Measurements from ENCODE around the gene JPH2. TPM values are rescaled to one million over a fixed set of nuclear protein-coding genes. Genes with fewer than 3 reads are reported as not detected.

JPH2 gene
- total RNA-seq, 1 donor from 2014 or later, result 0.80 TPM

GRCh38 chr20:44068316-44069201 is 118.4 kb downstream of the JPH2 start:
- H3K4me3 Mint-ChIP-seq (ENCODE audit: unreplicated experiment), result no peak overlapping the region

GRCh38 chr20:44067650-44068081 is 119.3 kb downstream of the JPH2 start:
- peaks cover under 1% of the 10 kb centered on the region for H3K4me1 Mint-ChIP-seq (ENCODE audit: unreplicated experiment)
- H3K36me3 Mint-ChIP-seq (ENCODE audit: low read depth, unreplicated experiment), result no peaks in the 10 kb centered on the region
- H3K27ac Mint-ChIP-seq (ENCODE audit: unreplicated experiment), result no peak overlapping the region
- DNase-seq (ENCODE audit: low spot score), result no peak
- H3K4me3 Mint-ChIP-seq (ENCODE audit: unreplicated experiment), result no peak overlapping the region
- TF ChIP-seq, protein P1, sequence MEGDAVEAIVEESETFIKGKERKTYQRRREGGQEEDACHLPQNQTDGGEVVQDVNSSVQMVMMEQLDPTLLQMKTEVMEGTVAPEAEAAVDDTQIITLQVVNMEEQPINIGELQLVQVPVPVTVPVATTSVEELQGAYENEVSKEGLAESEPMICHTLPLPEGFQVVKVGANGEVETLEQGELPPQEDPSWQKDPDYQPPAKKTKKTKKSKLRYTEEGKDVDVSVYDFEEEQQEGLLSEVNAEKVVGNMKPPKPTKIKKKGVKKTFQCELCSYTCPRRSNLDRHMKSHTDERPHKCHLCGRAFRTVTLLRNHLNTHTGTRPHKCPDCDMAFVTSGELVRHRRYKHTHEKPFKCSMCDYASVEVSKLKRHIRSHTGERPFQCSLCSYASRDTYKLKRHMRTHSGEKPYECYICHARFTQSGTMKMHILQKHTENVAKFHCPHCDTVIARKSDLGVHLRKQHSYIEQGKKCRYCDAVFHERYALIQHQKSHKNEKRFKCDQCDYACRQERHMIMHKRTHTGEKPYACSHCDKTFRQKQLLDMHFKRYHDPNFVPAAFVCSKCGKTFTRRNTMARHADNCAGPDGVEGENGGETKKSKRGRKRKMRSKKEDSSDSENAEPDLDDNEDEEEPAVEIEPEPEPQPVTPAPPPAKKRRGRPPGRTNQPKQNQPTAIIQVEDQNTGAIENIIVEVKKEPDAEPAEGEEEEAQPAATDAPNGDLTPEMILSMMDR (IDR thresholded peaks at IDR 0.05; ENCODE audit: unreplicated experiment), result no peak
- no peaks in the 10 kb centered on the region for H3K9me3 Mint-ChIP-seq (ENCODE audit: unreplicated experiment)
- peaks cover 6% of the 10 kb centered on the region for H3K27me3 Mint-ChIP-seq (ENCODE audit: unreplicated experiment)

More at GRCh38 chr20:44068316-44069201, 118.4 kb downstream of the JPH2 start:
- DNase-seq (ENCODE audit: low spot score), result no peak
- peaks cover 4% of the 10 kb centered on the region for H3K27me3 Mint-ChIP-seq (ENCODE audit: unreplicated experiment)
- H3K36me3 Mint-ChIP-seq (ENCODE audit: low read depth, unreplicated experiment), result no peaks in the 10 kb centered on the region
- TF ChIP-seq, protein P1 (IDR thresholded peaks at IDR 0.05; ENCODE audit: unreplicated experiment), result no peak
- H3K4me1 Mint-ChIP-seq (ENCODE audit: unreplicated experiment), result peaks cover 8% of the 10 kb centered on the region
- no peak overlapping the region for H3K27ac Mint-ChIP-seq (ENCODE audit: unreplicated experiment)
- no peaks in the 10 kb centered on the region for H3K9me3 Mint-ChIP-seq (ENCODE audit: unreplicated experiment)

DNA sequence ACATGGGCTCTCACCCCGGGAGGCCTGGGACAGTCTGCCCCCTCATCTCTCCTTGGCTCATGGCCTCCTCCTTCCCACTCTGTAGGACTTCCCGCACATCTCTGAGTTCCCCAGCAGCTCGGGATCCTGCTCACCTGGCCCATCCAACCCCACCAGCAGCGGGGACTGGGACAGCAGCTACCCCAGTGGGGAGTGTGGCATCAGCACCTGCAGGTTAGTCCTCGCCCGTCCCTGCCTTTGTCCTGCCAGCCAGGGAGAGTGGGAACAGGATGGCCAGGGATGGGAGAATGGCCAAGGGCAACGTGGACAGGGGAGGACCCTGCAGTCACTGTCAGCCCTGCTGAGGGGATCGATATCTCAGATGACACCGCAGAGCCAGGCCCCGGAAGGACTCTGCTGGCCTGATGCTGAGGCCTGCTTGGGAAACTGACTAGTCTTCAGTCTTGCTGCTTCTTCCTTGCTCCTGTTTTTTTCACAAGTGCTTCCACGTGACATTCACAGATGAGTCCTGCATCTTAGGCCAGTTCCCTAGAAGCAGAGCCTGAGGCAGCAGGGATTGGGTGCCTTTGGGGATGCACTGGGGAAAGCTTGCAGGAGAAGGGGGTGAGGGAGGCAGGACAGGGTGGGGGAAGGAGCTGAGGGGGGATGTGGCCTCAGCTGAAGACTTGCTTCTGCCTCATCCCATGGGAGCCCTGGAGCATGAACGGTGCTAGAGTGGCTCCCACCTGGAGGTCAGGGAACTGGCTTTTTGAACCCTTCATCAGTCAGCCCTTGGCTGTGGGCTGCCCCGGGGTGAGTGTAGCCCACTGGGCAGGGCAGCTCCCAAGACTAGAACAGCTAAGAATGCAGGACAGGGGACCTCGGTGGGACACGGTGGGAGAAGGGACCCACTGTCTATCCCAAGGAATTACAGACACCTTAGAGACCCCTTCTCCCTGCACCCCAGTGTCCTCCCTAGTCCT is 120.1 kb downstream of the JPH2 start:
- H3K4me1 Mint-ChIP-seq (ENCODE audit: unreplicated experiment), result no peaks in the 10 kb centered on the region
- H3K4me3 Mint-ChIP-seq (ENCODE audit: unreplicated experiment), result no peak overlapping the region
- no peak overlapping the region for H3K27ac Mint-ChIP-seq (ENCODE audit: unreplicated experiment)
- TF ChIP-seq, protein P1 (IDR thresholded peaks at IDR 0.05; ENCODE audit: unreplicated experiment), result no peak
- no peak for DNase-seq (ENCODE audit: low spot score)
- no peaks in the 10 kb centered on the region for H3K9me3 Mint-ChIP-seq (ENCODE audit: unreplicated experiment)
- H3K36me3 Mint-ChIP-seq (ENCODE audit: low read depth, unreplicated experiment), result no peaks in the 10 kb centered on the region
- peaks cover 6% of the 10 kb centered on the region for H3K27me3 Mint-ChIP-seq (ENCODE audit: unreplicated experiment)

GRCh38 chr20:44065401-44066340 is 121.3 kb downstream of the JPH2 start:
- no peaks in the 10 kb centered on the region for H3K4me1 Mint-ChIP-seq (ENCODE audit: unreplicated experiment)
- no peaks in the 10 kb centered on the region for H3K36me3 Mint-ChIP-seq (ENCODE audit: low read depth, unreplicated experiment)
- H3K27ac Mint-ChIP-seq (ENCODE audit: unreplicated experiment), result no peak overlapping the region
- H3K9me3 Mint-ChIP-seq (ENCODE audit: unreplicated experiment), result no peaks in the 10 kb centered on the region
- peaks cover 6% of the 10 kb centered on the region for H3K27me3 Mint-ChIP-seq (ENCODE audit: unreplicated experiment)
- DNase-seq (ENCODE audit: low spot score), result no peak
- TF ChIP-seq, protein P1 (IDR thresholded peaks at IDR 0.05; ENCODE audit: unreplicated experiment), result no peak
- H3K4me3 Mint-ChIP-seq (ENCODE audit: unreplicated experiment), result no peak overlapping the region
